GM19452 (cell line): ENCODE results near the gene FBXL15.

ENCODE experiments used
- ATAC-seq: cut with Tn5 transposase; IDR thresholded peaks from one replicate; pipeline ENCODE4 v1.9.1; 2021; ENCODE audit not compliant: unreplicated experiment

The FBXL15 gene, protein sequence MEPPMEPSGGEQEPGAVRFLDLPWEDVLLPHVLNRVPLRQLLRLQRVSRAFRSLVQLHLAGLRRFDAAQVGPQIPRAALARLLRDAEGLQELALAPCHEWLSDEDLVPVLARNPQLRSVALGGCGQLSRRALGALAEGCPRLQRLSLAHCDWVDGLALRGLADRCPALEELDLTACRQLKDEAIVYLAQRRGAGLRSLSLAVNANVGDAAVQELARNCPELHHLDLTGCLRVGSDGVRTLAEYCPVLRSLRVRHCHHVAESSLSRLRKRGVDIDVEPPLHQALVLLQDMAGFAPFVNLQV

GRCh38 chr10:102420714-102421506 is at the start of gene FBXL15:
TSS of gene FBXL15 (plus strand) at chr10:102420836. CDS start at chr10:102421130, 294 bp downstream.
- ATAC-seq = peak; percentile 71

DNA sequence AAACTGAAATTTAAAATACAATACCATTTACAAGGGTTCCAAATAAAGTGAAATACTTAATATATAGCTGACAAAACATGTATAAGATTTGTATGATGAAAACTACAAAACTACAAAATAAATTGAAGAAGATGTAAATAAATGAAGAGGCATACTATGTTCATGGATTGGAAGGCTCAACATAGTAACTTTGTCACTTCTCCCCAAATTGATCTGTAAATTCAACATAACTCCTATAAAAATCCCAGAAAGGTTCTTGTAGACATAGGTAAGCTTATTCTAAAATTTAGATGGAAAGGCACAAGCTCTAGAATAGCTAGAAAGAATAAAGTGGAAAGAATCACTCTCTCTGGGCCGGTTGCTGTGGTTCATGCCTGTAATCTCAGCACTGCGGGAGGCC is 49.3 kb upstream of the FBXL15 start:
- ATAC-seq = no peak

DNA sequence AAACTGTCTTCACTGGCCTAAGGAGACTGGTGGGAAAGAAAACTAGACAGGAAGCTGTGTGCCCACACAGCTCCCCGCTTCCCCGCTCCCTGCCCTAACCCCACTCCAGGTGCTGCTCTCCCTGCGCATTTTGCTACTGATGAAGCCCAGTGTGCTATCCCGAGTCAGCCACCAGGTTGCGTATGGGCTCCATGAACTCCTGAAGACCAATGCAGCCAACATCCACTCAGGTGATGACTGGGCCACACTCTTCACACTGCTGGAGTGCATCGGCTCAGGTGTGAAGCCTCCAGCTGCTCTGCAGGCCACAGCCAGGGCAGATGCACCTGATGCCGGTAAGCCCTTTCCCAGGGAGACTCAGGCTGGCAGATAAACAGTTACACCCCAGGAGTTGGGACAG is 45.4 kb upstream of the FBXL15 start:
- no peak for ATAC-seq

DNA sequence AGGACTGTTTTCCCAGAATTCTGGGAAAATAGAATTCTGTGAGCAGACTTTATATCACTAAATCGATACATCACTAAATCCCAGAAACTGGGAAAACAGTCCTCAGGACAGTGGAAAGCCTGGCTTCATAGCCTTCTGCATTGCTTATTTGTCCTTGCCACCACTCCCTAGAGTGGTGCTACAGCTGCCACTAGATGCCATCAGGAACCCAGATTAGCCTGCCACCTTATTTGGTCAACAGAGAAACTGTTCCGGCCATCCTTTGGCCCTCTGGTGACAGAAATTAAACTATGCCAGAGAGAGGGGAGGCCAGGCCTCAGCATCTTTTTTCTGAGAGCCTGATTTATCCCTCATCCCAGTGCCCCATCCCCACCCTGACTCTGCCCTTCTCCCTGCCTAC is 44.8 kb upstream of the FBXL15 start:
- ATAC-seq = no peak

DNA sequence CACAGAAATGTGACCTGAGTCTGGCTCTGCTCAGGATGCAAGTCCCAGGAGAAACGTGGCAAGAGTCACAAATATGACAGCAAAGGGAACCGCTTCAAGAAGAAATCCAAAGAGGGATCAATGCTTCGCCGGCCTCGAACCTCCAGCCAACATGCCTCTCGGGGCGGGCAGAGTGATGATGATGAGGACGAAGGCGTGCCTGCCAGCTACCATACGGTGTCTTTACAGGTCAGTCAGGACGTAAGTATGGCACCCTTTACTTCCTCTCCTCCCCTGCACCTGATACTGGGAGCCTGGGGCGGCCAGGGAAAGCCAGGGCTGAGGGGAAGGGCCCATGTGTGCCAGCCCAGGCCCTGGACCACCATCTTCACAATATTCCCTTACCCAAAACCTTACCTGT is 43.7 kb upstream of the FBXL15 start:
- ATAC-seq = no peak

- no peak for ATAC-seq
Measured at GRCh38 chr10:102379383-102379782, 41.3 kb upstream of the FBXL15 start.

DNA sequence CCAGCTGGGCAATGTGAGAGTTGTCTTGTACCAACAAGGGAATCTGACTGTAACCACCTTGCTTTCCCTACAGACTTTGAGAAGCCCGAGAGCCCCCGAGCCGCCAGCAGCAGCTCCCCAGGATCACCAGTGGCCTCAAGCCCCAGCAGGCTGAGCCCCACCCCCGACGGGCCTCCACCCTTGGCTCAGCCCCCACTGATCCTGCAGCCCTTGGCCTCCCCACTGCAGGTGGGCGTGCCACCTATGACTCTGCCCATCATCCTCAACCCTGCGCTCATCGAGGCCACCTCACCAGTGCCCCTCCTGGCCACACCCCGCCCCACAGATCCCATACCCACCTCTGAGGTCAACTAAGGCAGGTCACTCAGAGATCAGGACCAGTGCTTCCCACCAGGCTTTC is 38.7 kb upstream of the FBXL15 start:
- ATAC-seq = no peak

- no peak for ATAC-seq
Measured at GRCh38 chr10:102382871-102383270, 37.8 kb upstream of the FBXL15 start.

- no peak for ATAC-seq
Measured at GRCh38 chr10:102384053-102384452, 36.6 kb upstream of the FBXL15 start.

- no peak for ATAC-seq
Measured at GRCh38 chr10:102384606-102385429, 35.8 kb upstream of the FBXL15 start.

GRCh38 chr10:102389894-102390293 is 30.7 kb upstream of the FBXL15 start:
- ATAC-seq = no peak

DNA sequence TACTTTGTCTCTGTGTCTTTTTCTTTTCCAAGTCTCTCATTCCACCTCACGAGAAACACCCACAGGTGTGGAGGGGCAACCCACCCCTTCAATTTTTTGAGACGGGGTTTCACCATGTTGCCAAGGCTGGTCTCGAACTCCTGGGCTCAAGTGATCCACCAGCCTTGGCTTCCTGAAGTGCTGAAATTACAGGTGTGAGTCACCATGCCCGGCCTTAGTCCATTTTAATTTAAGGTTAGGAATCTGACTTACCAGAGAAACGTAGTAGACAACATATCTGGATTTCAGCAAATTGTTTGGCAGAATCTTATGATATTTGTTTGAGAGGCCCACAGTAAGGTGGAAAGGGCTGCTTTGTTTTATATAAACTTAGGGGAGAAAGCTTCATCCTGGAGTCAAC is 28.3 kb upstream of the FBXL15 start:
- no peak for ATAC-seq

- ATAC-seq = no peak
Measured at GRCh38 chr10:102393411-102394078, 27.1 kb upstream of the FBXL15 start.

- peak; percentile 81 for ATAC-seq
Measured at GRCh38 chr10:102394079-102394800, 26.4 kb upstream of the FBXL15 start.

GRCh38 chr10:102394801-102395399 is 25.7 kb upstream of the FBXL15 start:
- peak; percentile 0 for ATAC-seq

DNA sequence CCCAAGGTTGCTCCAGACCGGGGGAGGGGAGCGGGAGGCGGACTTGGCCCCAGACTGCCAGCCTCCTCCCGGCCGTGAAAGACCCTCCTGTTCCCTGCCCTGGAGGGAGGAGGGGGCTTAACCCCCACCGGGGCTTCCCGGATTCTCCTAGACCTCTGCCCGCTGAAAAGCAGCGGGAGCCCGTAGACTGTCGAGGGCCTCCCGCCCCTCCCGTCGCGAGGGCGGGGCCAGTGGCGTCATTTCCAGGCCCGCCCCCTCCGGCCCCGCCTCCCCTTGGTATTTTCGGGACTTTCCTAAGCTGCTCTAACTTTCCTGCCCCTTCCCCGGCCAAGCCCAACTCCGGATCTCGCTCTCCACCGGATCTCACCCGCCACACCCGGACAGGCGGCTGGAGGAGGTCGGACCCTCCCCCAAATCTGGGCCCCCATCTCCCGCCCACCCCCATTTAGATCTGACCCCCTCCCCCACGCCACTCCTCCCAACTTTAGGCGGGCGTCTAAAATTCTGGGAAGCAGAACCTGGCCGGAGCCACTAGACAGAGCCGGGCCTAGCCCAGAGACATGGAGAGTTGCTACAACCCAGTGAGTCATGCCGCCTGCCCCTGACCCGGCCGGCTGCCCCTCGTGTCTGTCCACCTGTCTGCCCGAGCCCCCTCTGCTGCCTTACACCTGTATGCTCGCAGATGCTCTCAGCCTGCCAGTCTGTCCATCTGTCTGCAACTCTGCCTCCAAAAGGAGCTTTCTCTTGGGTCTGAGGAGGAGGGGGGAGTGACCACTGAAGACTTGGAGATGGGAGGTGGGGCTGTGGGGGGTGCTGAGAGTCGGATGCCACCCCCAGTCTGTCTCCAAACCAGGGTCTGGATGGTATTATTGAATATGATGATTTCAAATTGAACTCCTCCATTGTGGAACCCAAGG is 25.0 kb upstream of the FBXL15 start, which contains the start of gene NFKB2:
TSS of gene NFKB2 (plus strand) at position 306 of the 917 bp plus-strand sequence. CDS start at position 561, 255 bp downstream.
- peak; percentile 27 for ATAC-seq

DNA sequence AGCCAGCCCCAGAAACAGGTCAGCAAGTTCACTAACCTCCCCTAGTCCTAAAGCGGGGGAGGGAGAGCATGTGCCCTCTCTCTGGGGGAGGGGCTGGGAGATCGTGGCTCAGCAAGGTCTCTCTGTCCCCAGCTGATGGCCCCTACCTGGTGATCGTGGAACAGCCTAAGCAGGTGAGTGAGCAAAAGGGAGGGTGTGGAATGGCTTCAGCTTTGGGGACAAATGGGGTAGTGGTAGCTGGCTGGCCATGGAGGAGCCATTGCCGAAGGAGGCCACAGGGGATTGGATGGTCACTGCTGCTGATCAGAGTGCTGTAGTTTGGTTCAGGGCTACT is 24.4 kb upstream of the FBXL15 start:
- ATAC-seq = no peak

GRCh38 chr10:102396730-102397151 is 23.9 kb upstream of the FBXL15 start:
- ATAC-seq = no peak
